Suppressor macrophage treated with lipopolysaccharide for 4 hours (primary cell): ENCODE measurements around the gene SPSB1.
"Not testable (repeated sequence)": the region's sequence is repeated elsewhere in the genome, so short reads cannot be mapped to it uniquely, and the experiment has no call there.

Experiments
- DNase-seq: peaks from one replicate; pipeline ENCODE4 v3.0.0-alpha.2; 2020

SPSB1 gene

DNA sequence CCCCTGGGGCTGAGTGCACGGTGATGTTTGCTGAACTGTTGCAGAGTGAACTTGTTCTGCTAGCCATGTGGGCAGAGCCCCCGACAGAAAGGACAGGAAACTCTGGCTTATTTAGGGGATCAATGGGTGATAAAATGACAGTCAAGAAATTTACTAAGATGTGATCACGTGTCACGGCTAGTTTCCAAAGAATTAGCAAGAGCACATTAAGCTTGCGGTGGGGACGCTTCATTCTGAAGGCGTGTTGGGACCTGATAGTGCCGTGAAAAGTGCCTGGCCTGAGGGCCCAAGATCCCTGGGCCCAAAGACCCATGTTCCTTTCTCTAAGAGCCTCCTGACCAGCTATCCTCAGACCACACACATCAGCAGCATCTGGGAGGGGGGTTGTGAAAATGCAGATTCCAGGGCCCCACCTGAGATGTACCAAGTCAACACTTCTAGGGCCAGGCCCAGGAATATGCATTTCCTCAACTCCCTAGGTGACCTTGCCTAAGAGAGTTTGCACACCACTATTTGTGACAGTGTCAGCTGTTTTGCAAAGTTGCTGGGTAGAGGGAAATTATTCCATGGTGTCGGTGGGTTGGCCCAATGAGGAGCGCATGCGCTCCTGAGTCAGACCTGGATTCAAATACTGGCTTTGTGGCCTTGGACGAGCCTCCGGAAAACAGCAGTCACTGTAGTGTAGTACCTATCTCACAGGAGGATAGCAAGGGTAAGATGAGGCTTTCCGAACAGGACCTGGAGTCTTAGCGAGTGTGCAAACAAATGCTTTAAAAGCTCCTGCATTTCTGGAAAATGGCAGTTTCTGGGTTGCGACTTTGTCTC is 77.5 kb downstream of the SPSB1 start:
- DNase-seq: no peak

DNA sequence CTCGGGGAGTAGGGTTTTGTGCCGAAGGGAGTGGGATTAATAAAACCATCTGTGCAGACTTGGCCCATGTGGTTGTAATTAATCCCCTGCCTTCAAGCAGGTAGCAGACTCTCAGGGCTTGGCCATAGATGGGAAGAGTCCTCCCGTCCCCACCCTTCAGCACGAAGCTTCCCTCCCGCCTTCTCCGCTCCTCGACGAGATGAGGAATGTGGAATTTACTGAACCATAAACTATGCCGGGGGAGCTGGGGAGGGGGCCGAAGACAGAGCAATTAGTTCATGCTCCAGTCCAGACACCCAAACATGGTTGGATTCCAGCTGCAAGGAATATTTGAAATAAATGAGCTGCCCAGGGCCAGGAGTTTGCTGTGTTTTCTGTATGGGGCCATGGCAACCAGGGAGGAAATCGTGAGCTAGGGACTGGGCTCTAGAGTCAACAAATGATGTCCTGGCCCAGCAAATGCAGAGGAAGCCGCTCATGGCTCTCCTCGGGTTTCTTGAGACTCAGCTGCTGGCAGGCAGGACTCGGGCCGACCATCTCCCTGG is 78.8 kb downstream of the SPSB1 start:
- DNase-seq: no peak

DNA sequence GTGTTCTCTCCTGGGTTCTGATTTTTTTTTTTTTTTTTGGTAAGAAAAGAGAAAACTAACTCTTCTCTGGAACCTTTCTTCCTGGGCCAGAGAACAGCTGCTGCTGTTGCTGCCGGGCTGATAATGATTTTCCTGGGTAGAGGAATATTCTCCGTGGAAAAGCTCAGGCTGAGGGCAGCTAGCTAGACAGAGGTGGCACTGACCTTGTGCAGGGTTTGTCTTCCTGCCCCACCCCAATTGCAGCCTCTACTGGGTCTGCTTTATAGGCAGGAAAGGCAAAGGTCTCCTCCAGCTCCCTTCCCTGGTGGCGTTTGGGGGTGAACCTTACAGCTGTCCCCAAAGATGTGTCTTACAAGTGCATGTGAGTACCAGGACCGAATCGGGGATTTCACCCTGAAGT is 79.3 kb downstream of the SPSB1 start:
- no peak for DNase-seq

DNA sequence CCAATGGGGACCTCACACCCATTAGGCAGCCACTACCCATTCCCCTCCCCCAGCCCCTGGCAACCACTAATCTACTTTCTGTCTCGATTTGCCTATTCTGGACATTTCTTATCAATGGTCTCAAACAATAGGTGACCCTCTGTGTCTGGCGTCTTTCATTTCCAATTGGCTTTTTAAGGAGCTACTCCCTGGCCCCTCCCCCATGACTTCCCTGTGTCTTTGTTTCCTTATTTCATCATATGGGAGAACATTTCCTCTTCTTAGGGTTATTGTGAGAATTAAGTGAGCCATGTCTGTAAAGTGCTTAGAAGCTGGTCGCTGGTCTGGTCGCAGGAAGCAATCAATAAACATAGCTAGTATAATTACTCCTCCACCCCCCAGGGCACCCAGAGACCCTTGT is 80.9 kb downstream of the SPSB1 start:
- peak; percentile 48 for DNase-seq

DNA sequence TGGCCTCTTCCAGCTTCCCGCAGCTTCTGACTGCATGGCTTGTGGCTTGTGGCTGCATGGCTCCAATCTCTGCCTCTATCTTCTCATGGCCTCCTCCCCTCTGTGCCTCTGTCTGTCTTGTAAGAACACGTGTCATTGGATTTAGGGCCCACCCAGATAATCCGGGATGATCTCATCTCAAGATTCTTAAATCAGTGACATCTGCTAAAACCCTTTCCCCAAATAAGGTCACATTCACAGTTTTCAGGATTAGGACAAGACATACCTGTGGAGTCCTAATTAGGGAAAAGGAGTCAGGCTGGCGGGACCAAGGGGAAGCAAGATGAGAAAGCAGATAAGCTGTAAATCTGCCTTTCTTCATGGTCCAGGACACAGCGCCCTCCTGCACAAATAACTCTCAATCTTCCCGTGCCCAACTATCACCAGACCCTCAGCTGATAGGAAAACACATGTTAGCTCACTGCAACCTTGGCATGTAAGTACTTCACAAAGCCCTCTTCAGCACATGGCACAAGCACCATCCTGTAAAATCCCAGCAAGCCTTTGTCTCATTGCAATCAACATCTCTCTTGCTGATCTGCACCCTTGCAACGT is 82.2 kb downstream of the SPSB1 start:
- no peak for DNase-seq

DNA sequence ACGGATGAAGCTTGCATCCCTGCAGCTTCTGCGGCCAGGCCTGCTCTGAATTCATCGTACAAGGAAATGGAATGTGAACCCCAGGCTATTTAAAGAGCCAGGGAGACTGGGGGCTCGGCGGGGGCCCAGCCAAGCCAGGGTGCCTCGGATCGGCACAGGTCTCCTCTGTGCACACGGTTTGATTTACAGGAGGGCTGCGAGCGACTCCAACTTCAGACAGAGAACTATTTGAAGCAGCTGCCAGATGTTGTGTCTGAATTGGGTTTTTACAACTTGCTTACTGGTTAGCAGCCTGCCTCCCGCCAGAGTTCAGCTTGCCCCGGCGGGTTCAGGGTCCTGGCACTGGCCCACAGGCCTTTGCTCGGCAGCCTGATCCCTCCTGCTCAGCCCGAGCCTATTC is 83.2 kb downstream of the SPSB1 start:
- DNase-seq: no peak

DNA sequence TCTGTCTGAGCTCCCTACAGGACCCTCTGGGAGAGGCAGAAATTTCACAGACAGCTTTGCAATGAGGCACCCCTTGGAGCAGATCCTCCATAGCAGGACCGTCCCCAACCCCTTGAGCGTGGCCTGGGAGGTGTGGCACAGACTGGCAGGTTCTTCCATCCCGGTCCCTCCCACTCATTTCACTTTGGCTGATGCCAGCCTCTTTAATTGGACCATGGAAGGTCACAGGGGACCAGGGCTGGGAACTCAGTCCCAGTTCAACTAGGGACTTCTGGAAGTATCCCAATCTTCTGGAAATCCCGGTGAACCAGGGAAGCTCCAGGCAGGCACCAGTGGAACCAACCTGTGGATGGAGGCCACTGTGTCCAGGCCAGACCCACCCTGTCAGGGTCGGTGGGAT is 83.7 kb downstream of the SPSB1 start:
- no peak for DNase-seq

DNA sequence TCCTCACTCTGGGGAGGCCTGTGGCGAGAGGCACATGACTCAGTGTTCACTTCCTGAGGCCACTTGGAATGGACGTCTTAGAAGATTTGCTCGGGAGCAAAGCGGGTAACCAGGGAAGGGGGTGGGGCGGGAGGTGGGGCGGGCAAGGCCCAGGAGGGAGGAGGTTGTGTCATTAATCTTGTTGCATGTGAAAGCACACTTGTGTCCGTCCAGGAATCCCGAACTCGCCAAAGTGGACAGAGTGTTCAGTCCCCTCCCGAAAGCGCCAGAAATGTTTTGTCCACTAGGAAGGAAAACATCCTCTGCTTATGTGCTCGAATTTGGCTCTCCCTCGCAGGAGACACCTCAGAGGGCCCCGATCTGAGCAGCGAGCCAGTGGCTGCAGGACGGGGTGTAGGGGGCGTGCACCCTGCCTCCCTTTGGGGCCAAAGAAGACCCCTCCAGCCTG is 84.2 kb downstream of the SPSB1 start:
- DNase-seq: no peak

DNA sequence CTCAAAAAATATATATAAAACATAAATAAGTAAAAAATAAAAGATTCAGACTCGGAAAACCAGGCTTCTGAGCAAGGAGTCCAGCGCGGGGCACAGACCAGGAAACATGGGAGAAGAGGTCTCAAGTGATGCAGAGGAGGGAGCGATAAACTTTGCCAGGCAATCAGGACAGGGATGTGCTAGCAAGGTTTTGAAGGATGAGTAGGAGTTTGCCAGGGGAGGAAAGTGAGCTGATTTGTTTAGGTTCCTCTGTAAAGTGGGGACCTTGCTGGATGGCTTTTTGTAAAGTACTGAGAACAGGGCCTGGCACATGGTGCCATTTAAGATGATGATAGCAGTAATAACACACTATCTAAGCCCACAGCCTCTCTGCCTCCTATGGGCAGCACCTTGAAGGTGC is 86.1 kb downstream of the SPSB1 start:
- no peak for DNase-seq

DNA sequence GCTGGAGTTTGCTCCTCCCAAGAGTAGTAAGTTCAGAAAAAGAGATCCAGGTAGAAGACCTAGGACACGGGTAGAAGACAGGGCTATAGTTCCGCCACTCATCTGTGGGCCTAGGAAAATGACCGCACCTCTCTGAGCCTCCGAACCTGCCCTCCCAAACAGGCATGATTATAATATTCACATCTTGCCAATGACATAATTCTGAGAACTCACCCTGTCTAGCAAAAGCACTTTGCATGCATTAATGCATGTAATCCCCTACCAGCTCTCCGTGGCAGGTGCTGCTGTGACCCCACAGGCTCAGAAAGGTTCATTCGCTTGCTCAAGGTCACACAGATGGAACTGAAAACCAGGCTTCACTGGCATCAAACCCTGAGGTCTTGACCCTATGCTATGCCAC is 88.0 kb downstream of the SPSB1 start:
- no peak for DNase-seq

DNA sequence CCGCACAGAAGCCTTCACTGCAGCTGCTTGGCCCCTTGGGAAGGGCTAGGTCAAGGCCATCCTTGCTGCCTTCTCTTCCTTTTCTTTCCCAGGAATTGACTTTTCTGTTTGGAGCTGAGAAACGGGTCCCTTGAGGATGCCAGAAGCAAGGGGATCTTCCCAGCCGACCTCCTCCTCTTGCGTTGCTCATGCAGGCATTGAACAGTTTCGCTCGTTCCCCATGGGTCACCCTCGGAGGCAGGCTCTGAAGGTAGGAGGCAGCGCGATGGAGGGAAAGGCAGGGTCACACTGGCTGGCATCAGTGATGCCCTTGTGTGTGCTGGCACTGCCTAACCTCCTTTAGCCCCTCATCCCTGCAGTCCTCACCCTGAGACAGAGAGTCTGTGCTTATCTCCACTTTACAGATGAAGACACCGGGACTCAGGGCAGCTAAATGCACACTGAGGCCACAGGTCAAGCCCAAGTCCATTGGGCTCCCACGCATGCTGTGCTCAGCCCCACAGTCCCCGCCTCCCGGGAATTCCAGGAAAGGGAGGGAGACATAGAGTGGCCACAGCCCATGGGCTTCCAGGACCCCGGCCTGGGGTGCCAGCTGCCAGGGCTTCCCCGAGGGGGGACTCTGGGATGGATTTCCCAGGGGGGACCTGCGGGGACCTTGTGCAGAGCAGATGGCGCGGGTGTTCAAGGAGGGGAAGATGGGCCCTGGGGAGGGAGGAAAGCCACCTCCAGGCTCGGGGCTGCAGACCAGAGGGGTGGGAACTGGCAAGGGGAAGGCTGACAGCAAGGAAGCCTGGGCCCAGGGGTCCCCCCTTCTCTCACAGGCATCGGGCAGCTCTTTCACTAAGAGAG is 90.2 kb downstream of the SPSB1 start:
- no peak for DNase-seq

DNA sequence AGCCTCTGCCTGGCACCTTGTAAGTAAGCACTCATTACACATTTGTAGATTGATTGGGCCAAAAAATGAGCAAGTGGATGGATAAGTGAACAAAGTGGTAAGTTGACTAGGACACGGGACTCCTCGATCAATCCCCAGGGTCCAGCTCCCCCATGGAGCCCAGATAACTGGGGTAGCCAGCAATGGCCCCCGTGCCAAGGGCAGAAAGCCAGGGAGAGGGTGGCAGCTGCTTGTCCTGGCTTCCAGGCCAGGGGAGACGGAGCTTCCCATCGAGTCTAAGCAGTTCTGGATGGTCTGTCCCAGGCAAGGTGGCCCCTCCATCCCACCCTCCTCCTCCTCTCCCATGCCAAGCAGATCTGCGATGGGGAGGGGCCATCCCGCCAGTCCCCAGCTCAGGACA is 91.4 kb downstream of the SPSB1 start:
- DNase-seq: no peak

DNA sequence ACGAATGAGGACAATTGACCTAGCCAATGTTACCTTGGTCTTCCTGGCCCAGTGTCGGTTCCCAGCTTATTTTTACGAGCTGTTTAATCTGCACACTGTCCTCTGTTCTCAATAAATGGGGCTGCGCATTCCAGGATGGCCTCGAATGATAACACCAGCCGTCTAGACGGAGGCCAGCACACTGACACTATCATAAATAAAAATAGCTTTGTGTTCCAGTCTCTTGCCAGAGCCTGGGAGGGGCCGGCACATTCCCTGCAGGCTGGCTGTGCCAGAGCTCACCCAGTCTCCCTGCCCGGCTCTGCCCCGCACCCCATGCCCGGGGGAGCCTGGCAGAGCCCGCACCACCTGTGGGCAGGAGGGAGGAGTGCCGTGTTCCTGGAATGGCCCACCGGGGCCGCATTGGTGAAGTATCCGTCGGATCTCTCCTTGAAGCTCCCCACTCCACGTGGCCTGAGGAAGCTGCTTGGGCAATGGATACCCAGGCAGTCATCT is 92.1 kb downstream of the SPSB1 start:
- DNase-seq: no peak

DNA sequence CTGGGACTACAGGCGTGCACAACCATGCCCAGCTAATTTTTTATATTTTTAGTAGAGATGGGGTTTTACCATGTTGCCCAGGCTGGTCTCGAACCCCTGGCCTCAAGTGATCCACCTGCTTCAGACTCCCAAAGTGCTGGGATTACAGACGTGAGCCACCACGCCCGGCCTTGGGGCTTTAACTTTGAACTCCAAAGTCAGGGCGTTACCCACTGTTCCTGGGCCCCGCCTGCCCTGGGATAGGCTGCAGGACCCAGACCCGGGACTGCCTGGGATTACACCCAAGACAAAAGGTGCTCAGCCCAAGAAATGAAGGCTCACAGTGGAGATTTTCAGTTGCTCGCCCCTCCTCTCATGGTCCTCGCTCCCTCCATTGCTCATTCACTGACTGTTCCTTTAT is 92.7 kb downstream of the SPSB1 start:
- not testable (repeated sequence) for DNase-seq

DNA sequence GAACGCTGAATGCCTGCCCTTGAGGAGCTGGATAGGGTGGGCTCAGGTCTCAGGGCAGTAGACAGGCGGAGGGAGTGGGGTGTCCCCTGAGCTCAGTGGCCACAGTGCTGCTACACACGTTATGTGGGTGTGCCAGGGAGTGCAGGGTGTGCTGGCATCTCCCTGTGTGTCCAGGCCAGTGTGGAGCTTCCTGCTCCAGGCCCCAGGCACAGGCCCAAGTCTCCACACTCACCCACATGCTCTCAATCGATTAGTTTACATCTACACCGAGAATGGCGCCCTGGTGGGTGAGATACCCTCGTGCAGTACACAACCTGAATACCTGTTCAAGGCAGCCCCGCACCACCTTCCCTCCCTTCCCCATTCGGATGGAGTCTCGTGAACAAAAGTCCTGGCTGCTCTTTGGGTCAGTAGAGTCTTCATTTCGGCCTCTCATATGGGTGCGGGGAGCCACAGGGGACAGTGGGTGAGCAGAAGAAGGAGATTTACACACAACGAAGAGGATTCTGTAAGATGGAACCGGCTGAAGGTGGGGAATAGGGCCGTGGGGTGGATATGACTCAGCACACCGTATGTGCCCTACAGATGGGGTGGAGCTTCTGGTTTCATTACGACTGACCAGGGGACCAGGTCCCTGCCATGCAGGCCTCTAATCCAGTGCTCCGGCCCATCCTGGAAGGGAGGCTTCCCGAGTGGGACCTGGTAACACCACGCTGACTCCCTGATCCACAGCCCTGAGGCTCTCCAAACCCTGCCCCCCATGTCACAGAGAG is 93.3 kb downstream of the SPSB1 start:
- no peak for DNase-seq

DNA sequence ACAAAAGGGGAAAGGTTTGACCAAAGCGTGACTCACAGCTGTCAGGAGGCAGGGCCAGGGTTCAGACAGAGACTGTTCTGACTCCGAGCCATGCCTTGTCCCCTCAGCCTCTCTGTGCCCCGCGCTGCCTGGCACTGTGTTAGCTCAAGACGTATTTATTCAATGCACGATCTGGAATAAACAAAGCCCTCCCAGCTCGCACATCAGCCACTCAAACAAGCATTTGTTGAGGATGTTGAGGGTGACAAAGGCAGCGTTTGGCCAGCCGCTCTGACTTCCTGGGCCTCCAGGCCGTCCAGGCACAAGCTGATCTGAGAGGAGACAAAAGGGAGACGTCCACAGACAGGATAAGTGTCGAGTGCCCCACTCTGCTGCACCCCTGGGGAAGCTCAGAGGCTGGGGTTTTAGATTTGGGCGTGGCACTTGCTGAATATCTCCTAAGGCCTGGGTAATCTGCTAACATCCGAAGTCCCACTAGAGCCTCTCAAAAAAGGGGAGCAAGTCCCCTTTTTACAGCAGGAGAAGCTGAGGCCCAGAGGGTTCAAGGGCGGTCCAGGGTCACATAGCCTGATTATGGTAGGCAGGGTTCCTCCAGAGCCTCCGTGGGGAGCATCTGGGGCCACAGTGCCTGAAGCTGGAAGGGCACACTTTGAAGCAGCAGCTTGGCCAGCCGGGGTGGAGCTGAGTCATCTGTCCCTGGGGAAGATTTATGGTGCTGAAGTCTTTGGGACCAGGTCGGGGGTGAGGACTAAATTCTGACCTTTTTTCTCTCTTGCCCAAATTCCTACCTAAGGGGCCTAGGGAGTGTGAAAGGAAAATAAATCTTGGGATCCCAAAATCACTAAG is 95.9 kb downstream of the SPSB1 start:
- no peak for DNase-seq

DNA sequence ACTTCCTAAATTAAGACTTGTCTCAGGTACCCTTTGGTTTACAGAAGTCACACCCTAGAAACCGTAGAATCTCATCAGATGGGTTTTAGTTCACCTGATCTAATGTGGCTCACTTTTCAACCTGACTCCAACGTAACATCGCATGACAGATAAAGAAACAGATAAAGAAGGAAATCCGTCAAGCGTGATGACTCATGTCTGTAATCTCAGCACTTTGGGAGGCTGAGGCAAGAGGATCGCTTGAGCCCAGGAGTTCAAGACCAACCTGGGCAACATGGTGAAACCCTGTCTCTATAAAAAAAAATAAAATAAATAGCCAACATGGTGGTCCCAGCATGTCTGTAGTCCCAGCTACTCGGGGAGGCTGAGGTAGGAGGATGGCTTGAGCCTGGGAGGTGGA is 97.3 kb downstream of the SPSB1 start:
- no peak for DNase-seq

DNA sequence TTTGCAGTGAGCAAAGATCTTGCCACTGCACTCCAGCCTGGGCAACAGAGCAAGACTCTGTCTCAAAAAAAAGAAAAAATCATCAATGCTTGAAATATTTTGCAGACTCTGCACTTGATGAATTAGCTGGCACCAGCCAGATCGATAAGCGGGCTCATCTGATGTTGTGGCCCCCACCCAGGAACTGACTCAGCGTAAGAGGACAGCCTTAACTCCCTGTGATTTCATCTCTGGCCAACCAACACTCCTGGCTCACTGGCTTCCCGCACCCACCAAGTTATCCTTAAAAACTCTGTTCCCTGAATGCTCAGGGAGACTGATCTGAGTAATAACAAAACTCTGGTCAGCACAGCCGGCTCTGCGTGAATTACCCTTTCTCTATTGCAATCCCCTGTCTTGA is 98.9 kb downstream of the SPSB1 start:
- no peak for DNase-seq

DNA sequence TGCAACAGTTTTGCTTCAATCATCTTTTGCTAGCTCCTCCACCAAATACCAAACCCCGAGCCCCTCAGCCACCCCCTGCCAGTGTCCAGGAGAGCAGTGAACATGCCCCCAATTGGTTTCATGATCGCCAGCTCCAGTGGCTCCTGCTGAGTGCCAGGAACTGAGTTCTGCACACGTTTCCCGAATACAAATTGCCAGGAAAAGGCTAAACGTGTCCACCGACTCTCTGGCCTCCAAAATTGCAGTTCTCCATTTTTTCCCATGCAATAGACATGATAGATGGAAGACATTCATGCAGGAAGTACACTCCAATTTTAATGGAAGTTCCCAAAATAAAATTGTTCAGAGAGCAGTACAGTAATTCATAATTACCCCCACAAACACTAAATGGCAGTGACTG is 101.3 kb downstream of the SPSB1 start:
- no peak for DNase-seq

DNA sequence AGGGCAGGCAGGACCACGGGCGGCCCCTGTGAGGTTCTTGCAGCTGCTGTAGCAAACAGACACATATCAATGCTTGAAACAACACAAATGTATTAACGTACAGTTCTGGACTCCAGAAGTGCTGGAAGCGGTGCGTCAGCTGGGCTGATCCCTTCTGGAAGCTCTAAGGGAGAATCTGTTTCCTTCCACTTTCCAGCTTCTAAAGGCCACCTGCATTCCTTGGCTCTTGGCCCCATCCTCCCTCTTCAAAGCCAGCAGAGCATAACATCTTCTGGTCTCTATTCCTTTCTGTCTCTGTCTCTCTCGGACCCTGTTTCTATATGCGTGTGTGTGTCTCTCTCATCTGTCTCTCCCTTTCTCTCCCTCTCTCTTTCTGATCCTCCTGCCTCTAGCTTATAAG is 102.3 kb downstream of the SPSB1 start:
- DNase-seq: no peak

DNA sequence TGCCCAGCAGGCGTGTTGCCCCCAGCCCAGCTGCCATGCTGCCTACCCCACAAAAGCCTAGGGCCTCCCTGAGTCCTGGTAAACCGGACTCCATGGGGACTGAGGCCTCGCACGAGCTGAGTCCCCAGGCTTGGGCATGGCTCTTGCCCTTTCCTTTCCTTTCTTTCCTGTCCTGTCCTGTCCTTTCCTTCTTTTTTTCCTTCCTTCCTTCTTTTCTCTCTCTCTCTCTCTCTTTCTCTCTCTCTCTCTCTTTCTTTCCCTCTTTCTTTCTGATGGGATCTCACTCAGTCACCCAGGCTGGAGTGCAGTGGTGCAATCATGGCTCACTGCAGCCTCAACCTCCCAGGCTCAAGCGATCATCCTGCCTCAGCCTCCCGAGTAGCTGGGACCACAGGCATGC is 104.4 kb downstream of the SPSB1 start:
- no peak for DNase-seq
